Ishikawa (cell line): ENCODE results near the gene ZBTB1.

Source experiments
- CEBPB ChIP-seq: IDR thresholded peaks from 2 replicates; pipeline ENCODE4 v1.6.1; 2012
- EP300 ChIP-seq: IDR thresholded peaks from 2 replicates; pipeline ENCODE4 v1.6.1; 2012; ENCODE audit warnings: borderline replicate concordance
- REST ChIP-seq: IDR thresholded peaks from 2 replicates; pipeline ENCODE4 v1.6.1; 2012; ENCODE audit warnings: low read depth, mild to moderate bottlenecking
- TAF1 ChIP-seq: IDR thresholded peaks from 2 replicates; pipeline ENCODE4 v1.6.1; 2012; ENCODE audit warnings: low read depth, mild to moderate bottlenecking

DNA sequence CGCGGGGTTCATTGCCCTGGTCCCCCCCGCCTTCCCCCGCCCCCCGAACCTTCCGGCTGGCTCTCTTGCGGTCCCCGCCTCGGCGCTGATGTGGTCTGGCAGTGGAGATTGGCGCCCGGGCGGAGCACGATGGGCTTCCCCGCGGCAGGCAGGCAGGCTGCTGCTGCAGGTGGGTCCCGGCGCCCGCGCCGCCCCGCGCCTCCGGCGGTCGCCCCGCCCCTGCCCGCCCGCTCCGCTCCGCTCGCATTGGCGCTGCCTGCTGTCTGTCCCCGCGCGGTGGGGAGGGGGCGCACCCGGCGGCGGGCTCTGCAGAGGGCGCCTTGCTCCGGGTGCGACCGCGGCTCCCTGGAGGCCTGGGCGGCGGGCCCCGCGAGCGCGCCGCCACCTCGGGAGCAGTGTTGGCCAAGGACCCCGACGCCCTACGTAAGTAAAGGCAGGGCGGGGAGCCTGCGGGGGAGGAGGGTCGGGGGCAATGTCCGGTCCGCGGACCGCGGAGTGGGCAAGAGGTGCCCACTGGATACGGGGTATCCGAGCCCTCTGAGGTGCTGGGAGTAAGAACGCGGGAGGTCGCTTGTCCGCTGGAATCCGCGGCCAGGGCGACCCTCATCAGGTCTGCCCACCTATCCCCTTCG, 39.3 kb upstream of the ZBTB1 start, which contains the start of gene AKAP5:
- TF ChIP-seq REST (no peak), TAF1 (no peak), CEBPB (no peak), EP300 (no peak)
